Measurements from ENCODE around the gene PPP6R3.
"Not testable (repeated sequence)": the region's sequence is repeated elsewhere in the genome, so short reads cannot be mapped to it uniquely, and the experiment has no call there.

Gene PPP6R3

DNA sequence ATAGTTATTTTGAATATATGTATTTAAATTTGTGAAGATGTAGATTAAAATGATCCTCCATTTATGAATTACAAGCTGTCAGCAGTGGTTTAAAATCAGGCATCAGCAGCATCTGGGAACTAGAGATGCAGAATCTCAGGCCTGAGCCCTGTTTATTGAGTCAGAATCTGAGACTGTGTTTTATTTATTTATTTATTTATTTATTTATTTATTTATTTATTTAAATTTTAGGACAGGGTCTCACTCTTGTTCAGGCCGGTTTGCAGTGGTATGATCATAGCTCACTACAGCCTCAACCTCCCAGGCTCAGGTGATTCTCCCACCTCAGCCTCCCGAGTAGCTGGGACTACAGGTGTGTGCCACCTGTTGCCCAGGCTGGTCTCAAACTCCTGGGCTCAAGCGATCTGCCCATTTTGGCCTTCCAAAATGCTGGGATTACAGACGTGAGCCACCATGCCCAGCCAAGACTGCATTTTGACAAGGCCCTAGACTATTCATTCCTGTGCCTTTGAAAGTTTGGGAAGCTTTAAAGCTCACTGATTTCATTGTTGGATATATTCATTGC is 70.7 kb downstream of the PPP6R3 start:
- DNase-seq = no peak

DNA sequence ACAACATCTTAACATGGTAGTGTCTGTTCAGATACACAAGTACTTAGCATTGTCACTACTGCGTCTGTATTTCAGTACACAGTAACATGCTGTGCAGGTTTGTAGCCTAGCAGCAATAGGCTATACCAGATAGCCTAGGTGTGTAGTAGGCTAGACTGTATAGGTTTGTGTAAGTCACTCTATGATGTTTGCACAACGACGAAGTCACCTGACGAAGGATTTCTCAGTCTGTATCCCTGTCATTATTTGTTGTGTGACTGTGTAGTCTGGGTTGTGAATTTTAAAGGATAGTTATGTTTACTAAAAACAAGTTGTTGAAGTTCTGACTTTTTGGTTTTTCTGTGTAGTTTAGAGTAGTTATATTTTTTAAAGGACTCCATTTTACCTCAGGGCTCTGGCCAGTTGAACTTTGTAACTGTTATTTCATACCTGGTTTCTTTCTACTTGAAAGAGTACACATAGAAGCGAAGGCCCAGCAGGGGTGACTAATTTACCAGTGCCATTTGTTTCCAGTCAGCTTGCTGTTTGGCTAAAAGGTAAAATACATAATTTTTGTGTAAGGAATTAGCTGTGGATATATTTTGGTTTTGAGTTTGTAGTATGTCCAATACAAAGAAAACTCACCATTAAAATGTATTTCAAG is 72.3 kb downstream of the PPP6R3 start:
- DNase-seq = no peak

DNA sequence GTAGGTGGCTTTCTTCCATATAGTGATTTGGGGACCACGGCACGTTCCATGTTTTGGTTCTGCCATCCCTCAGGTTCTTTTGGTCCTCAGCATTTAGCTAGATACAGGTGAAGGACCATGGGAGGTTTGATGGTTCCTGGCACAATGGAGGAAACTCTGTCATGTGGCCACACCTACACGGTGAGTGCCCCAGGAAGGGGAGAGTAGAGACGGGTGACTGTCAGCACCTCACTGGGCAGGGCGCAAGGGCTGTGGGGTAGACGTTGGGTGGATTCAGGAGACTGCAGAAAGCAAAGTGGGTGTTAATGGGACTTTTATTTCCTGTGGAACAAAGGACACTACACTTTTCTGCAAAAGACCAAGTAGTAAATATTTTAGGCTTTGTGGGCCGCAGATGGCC is 73.4 kb downstream of the PPP6R3 start:
- DNase-seq = no peak

DNA sequence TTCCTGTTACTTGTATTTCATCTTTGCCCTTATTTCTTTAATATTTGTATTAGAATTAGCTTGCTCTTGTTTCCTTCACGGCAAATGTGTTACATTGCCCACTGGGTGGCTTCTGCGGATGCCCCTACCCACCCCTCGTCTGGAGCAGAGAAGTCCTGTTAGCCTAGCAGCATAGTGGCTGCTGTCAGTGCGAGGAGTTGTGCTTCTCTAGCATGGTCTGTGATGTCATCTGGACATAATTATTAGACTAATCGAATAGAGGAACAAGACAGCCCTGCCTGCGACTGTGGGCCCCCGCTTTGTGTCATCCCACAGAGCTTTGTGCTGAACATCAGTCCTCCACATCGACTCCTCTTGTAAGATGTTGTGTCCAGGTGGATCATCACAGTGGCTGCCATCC is 74.5 kb downstream of the PPP6R3 start:
- no peak for DNase-seq

DNA sequence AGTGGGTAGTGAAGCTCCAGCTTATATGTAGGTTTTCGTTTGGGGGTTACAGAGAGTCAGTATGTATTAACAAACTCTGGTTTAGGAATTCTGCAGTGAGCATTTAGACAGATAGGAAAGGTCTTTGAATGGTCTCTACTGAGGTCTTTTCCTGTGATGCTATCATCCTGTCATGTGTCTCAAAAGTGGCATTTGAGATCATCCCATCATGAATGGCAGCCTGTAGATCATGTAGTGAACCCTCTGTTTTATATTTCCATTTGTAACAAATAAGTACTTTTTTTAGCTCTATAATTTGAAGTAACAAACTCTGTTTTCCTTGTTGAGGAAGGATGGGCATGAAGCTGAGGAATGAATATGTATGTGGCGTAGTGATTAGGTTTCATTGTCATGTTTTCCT is 76.2 kb downstream of the PPP6R3 start:
- no peak for DNase-seq

DNA sequence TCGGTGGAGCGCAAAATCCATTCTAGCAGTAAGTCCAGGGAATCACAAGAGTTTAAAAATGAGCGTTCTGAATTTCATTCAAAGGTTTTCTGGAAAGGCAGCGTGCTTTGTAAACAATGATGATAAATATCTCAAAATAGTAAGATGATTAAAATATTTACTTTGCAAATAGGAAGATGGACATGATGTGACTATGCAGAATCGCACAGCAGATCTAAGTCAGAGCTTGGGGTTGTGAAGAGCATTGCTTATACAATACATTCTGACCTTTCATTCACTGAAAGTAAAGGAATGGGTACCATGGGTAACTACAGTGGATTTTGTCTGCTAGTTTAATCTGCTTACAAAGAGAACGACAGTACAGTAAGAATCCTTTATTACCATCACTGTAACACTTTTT is 77.5 kb downstream of the PPP6R3 start:
- DNase-seq = no peak

DNA sequence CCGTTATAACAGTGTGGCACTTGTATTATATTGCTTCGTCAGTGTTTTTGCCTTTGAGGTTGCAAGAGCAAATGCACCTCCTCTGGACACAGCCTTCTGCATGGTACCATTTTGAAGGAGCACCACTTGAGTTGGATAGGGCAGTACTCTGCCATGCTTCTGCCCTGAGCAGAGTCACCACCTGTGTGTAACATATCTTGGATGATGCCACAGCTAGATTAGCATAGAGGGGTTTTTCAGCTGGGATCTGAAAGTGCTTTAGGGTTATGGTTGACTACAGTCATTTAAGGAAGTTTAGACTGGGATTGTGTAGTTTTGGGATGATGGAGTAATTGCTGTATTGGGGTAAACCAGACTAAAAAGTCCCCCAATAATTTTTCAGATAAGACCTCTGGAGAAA is 78.8 kb downstream of the PPP6R3 start:
- DNase-seq = peak; percentile 63

DNA sequence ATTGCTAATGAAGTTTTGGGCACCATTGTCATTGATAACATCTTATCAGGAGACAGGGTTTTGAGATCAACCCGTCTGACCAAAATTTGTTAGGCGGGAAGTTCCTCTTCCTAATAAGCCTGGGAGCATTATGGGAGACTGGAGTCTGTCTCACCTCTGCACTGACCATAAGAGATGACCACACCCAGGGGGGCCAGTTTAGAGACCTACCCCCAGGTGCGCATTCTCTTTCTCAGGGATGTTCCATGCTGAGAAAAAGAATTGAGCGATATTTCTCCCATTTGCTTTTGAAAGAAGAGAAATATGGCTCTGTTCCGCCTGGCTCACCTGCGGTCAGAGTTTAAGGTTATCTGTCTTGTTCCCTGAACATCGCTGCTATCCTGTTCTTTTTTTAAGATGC is 80.0 kb downstream of the PPP6R3 start:
- DNase-seq = not testable (repeated sequence)

DNA sequence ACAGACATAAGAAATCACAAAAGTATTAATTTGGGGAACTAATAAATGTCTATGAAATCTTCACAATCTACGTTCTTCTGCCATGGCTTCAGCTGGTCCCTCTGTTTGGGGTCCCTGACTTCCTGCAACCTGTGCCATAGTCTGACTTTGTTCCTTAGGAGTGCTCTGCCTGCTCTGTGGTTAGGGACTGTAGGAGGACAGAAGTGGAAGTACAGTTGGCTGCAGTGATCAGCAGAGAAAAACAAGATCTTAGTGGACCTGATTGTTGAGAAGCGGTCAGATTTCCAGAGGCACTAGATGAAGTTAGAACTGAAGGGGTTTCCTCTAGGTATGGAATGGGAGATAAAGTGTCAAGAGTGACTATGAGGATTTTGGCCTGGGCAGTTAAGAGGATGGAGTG is 80.6 kb downstream of the PPP6R3 start:
- DNase-seq = peak; percentile 35

DNA sequence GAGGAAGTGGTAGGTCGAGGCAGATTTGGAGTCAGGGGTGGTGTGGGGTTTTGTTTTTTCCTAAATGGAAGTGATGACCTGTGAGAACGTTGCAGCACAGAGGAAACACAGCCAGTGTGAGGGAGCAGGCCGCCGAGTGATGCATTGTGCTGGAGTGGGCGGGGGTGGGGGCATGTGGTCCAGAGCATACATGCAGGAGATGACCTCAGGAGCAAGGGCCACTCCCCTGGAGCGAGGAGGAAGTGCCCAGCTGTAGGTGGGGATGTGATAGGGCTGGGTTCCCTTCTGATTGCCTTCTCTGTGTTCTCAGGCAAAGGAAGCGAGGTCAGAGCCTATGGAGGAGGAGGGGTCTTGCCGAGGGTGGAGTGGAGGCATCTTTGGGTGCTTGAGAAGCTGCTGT is 81.4 kb downstream of the PPP6R3 start:
- peak; percentile 85 for DNase-seq

DNA sequence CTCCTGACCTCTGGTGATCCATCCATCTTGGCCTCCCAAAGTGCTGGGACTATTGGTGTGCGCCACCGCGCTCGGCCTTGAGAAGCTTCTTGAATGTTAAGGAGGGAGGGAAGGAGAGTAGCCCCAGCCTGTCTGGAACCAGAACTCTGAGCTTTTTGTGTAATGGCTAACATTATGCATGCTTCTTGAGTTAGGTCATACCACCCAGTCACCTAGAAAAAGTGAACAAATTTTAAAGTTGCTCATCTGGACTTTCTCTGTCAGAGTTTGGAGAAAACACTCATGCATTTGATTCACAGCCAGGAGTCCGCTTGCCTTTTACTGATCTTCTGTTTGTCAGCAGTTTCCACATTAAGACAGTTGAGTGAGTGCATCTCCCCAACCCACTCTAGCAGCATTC is 82.1 kb downstream of the PPP6R3 start:
- DNase-seq = peak; percentile 39

DNA sequence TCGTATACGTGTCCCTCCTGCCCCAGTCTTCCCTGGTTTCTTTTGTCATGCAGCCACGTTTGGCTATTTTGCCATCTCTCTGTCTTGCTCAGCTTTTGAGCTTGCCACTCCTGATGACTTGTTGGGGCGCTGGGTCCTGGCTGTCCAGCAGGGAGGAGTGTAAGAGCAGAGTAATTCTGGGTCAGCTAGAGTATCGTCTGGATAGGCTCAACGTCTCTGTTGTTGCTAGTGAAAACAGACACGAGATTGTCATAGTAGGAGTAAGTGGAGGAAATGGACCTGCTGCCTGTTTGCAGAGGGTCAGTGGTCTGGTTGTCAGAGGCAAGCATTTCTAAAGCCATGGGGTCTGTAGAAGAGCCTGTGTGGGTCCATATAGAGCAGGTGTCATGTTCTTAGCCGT is 83.0 kb downstream of the PPP6R3 start:
- no peak for DNase-seq

DNA sequence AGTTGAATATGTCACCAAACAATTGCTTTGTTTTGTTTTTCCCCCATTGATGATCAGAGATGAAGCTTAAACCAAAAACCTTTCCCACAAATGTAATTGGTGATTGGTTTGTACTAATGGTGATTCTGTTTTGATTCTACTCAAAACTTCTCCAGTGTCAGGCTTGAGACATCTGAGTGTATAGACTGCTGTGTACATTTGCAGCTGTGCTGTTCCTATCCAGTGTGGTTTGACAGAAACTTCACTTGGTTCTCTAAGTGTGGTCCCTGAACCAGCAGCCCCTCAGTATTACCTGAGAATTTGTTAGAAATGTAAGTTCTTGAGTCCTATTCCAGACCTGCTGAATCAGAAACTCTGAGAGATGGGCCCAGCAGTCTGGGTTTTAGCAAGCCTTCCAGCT is 84.8 kb downstream of the PPP6R3 start:
- no peak for DNase-seq

DNA sequence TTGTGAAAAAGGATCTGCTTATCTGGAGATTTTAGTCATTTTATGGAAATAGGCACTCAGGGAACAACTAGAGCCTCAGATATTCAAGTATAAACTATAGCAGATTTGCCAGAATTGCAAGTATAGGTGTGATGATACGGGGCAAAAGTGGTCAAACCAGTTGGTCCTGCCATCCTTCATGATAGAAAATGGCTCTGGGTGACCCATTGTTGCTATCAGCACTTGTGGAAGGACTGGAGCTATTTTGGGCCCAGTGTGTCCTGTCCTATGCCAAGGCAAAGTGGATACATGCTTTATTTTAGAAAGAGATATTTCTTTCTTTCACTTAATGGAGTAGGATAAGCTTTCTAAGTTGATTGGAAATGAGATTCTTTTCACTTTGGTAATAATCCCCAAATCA is 85.2 kb downstream of the PPP6R3 start:
- DNase-seq = no peak

DNA sequence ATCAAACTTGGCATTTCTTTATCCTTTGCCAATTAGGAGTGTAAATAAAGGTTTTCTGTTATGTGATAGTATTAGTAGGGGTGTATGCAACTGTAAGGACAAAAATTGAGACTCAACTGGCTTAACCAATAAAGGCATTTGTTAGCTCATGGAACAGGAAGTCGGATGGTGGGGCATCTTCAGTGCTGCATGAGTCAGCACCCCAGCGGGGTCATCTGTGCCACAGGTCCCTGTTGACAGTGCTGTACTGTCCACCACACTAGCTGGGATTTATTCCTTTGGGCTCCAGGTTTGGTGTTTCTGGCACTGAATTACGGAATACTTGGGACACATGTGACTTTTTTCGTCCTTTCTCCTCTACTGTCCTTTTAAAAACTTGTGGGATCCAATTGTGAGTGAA is 86.0 kb downstream of the PPP6R3 start:
- peak; percentile 83 for DNase-seq

DNA sequence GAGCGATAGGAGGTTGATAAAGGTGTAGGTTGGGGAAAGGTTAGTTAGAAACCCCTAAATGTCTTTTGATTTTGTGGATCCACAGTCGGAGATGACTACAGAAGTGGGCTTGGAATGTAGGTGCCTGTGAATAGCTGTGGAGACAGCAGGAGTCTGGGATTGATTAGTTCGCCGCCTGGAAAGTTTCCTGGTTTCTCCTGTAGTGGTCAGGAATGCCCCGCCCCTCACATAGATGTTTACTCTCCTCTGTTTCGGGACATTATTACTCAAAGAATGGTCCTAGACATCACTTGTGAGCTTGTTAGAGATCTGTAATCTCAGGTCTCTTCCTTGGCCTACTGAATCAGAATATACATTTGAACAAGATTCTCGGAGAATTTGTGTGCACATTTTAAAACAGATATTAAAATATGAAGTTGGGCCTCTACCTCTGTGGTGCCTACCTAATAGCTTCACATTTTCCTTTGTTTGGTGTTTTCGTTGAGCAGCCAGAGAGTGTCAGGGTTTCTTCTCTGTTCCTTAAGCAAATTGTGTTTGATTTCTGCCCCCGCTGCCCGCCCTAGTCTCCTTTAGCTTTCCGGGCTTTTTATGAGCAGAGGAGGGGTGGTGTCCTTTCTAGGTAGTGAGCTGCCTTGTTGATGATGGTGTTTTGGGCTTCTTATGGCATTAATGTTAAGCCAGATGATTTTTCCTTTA is 89.4 kb downstream of the PPP6R3 start:
- DNase-seq = peak; percentile 27

DNA sequence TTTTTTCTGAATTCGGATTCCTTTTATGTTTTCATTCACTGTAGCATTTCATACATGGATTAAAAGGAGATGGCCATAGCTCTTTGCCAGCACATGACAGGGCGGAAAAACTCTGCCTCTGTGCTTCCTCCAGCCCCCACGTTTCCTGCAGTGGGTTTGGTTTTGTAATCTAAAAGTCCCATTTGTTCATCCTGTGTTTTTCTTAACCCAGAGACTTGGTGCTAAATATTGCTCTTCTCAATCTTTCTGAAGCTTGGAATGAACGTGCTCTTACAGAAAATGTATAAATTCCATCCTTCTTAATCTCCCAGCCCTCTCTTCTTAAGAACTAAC is 89.9 kb downstream of the PPP6R3 start:
- peak; percentile 86 for DNase-seq

DNA sequence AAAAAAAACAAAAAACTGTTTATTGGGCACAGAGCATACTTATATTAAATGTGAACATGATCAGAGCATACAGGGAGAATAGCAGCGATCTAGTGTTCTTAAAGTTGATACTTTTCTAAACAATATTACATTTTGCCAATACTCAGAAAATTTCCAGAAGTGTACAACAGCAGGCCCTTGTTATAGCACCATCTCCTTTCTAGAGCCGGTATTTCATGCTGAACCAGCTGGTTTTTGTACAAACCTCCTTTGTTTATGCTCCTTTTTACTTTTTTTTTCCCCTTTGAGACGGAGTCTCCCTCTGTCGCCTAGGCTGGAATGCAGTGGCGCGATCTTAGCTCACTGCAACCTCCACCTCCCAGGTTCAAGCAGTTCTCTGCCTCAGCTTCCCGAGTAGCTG is 90.7 kb downstream of the PPP6R3 start:
- DNase-seq = no peak

DNA sequence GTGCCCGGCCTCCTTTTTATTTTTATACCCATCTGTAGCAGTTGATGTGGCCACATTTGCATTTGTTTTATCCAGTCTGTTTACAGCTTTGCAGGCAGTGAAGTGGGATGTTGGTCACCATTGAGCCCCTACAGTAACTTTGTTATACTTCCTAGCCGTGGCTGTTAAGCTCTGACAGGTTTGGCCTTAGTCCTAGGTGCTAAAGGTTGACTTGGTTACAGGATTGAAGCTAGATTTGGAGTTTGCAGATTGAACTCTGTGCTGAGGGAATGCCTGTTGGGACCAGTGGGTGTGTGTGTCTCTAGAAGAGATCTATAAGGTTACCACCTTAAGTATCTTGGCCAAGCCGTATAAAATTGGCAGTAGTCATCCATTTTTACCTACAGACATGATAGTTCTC is 91.2 kb downstream of the PPP6R3 start:
- DNase-seq = no peak

DNA sequence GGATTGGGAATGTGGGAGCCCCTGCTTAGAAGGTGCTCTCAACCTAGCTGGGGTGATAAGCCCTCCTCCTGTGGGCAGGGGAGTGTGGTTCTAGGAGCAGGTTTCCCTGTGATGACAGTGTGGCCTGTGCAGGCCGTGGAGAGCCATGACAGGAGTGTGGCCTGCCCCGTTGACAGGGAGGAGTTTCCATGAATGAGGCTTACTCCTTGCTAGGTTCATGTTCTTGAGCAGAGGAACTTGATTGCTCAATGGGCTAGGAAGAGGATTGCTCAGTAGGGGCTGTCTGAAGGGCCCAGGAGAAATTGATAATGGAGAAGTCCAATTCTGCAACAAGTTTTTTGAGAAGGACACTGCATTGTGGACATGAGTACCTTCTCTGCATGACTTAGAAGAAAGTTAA is 92.0 kb downstream of the PPP6R3 start:
- peak; percentile 90 for DNase-seq

DNA sequence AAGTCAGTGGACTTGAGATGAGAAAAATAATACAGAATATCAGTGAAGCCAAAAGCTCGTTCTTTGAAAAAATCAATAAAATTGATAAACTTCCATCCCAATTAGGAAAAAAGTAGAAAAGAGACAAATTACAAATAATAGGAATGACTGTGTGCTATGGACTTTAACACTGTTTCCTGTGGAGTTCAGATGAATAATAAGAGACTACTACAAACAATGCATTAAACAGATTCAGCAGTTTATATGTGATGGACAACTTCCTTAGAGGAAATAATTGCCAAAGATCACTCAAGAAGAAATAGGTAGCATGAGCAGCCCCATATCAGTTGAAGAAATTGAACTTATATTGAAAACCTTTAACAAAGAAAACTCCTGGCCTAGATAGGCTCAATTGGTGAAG is 99.7 kb downstream of the PPP6R3 start:
- DNase-seq = no peak

DNA sequence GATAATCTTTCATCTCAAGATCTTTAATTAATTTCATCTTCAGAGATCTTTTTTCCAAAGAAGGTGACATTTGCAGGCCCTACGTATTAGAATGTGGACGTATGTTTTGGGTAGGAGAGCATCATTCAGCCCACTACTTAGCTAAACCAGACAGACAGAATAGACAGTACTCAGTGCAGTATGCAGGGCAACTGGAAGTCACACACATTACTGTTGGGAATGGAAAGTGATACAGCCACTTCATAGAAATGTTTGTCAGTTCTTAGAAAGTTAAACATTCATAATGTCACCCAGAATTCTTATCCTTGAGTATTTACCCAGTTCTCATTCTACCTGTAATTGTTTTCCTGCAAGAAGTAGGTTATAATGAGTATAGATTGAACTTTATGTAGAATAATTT is 102.9 kb downstream of the PPP6R3 start:
- no peak for DNase-seq

DNA sequence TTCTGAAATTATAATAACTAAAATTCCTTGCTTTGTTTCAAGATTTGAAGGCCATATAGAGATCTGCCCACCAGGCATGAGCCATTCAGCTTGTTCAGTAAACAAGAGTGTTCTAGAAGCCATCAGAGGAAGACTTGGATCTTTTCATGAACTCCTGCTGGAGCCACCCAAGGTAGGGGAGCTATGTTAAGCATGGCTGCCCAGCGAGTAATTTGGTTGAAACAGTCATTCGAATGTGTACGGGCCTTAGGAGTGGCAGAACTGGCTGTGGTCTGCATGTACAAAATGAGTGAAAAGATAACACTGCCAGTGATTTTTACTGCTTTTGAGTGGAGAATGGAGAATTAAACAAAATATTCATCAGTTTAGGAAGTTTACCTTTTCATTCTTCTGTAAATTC is 103.7 kb downstream of the PPP6R3 start:
- no peak for DNase-seq

DNA sequence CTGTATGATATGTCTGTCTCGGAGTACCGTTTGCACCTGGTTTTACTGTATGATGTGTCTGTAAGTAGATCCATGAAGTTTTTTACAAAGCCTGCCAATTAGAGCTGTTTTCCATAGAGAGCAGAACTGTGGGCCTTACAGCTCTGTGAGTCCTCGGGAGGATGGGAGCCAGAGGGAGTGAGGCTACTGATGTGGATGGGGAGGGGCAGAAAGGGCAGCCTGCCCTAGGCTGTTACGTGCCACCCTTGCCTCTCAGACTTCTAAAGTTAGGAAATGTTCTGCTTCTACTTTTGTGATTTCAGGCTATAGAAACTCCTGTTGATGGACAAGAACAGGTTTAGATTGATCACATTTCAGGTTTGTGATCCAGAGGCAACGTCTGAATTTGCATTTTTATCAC is 105.2 kb downstream of the PPP6R3 start:
- no peak for DNase-seq

DNA sequence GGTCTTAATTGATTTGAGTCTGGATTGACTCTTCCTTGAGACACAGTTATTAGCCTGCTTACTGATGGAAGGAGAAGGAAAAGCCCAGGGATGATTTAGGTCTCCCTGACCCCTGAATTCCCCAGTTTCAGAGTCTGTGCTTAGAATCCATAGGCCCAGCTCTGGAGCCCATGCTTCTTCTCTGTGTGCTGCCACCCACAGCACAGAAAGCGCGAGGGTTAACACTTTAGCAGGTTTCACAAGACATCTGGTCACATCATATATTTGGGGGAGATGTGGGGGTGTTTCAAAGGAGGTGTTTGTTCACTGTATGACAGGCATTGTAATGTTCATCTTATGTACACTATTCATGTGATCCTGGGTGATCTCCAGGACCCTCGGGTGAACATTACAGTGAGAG is 107.0 kb downstream of the PPP6R3 start:
- DNase-seq = no peak
